ENCODE data around the gene LDHB.
A peak's percentile ranks its signal among the peaks of the same experiment; 100 is the strongest.
"Not testable (repeated sequence)": the region's sequence is repeated elsewhere in the genome, so short reads cannot be mapped to it uniquely, and the experiment has no call there.

LDHB gene

DNA sequence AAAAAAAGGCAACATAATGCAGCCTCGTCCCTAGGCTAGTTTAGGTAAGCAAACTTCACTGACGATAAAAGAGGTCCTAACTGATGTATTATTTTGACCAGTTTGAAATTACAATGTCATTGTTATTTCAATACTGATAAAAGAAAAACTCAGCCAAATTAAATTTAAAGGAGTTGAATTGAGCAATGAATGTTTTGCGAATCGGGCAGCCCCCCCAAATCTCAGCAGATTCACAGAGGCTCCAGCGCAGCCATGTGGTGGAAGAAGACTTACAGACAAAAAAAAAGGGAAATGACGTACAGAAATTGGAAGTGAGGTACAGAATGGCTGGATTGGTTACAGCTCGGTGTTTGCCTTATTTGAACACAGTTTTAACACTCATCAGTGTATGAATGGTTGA is 8.2 kb upstream of the LDHB start:
- DNase-seq (ENCODE audit: extremely low read depth, low read depth), result no peak

GRCh38 chr12:21662122-21662792 is 4.6 kb upstream of the LDHB start:
- DNase-seq (ENCODE audit: extremely low read depth, low read depth), result no peak
- no peak for TF ChIP-seq CTCF (IDR thresholded peaks at IDR 0.05; ENCODE audit: low read depth, low read length, missing control alignments)
- no peak overlapping the region for H3K4me3 ChIP-seq (replicated peaks; ENCODE audit: low read depth, low read length)

More for the DNA sequence above, 8.2 kb upstream of the LDHB start:
- no peak for TF ChIP-seq CTCF (IDR thresholded peaks at IDR 0.05; ENCODE audit: low read depth, low read length, missing control alignments)
- no peak overlapping the region for H3K4me3 ChIP-seq (replicated peaks; ENCODE audit: low read depth, low read length)

DNA sequence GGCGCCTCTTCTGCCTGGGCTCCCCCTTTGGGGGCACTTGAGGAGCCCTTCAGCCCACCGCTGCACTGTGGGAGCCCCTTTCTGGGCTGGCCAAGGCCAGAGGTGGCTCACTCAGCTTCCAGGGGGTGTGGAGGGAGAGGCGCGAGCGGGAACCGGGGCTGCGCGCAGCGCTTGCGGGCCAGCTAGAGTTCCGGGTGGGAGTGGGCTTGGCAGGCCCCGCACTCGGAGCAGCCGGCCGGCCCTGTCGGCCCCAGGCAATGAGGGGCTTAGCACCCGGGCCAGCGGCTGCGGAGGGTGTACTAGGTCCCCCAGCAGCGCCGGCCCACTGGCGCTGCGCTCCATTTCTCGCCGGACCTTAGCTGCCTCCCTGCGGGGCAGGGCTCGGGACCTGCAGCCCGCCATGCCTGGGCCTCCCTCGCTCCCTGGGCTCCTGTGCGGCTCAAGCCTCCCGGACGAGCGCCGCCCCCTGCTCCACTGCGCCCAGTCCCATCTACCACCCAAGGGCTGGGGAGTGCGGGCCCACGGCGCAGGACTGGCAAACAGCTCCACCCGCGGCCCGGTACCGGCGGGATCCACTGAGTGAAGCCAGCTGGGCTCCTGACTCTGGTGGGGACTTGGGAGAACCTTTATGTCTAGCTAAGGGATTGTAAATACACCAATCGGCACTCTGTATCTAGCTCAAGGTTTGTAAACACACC is 3.9 kb upstream of the LDHB start:
- not testable (repeated sequence) for H3K4me3 ChIP-seq (replicated peaks; ENCODE audit: low read depth, low read length); DNase-seq (ENCODE audit: extremely low read depth, low read depth)

DNA sequence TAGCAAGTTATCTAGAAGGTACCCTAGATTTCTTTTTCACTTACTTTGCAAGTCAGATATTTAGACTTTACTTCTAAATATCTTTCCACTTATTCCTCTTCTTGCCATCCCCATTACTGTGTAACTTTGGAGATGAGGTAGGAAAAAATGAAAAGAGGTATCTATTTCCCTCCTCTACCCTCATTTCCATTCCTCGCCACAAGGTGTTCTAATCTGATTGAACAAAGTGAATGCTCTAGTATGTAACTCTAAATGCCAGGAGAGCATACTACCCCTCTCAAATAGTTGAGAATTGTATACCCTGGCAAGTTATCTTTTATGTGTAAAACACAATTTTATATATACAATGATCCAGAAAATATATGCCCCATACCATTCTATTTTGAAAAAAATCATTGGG is 1.7 kb upstream of the LDHB start:
- DNase-seq (ENCODE audit: extremely low read depth, low read depth), result no peak
- no peak overlapping the region for H3K4me3 ChIP-seq (replicated peaks; ENCODE audit: low read depth, low read length)
- TF ChIP-seq CTCF (IDR thresholded peaks at IDR 0.05; ENCODE audit: low read depth, low read length, missing control alignments), result no peak

- no peak for TF ChIP-seq CTCF (IDR thresholded peaks at IDR 0.05; ENCODE audit: low read depth, low read length, missing control alignments)
- peak; percentile 5 for DNase-seq (ENCODE audit: extremely low read depth, low read depth)
Measured at GRCh38 chr12:21656905-21657325, 727 bp downstream of the LDHB start.

DNA sequence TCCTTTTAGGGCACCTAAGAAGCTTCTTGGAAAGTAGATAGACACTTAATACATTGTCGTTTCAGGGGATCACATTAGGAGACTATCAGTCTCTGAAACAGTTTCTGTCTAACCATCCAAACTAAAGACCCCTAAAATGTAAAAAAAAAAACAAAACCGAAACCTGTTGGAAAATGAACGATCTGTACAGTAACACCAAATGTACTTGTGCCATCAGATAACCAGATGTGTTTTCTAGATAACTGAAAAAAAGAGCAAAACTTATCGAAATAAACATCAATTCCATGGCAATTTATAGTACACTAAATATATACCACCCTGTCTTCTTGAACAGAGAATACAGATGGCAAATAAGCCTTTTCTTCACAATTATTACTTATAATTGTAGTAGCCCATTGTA is 2.1 kb downstream of the LDHB start:
- no peak for TF ChIP-seq CTCF (IDR thresholded peaks at IDR 0.05; ENCODE audit: low read depth, low read length, missing control alignments)
- no peak for DNase-seq (ENCODE audit: extremely low read depth, low read depth)
- H3K4me3 ChIP-seq (replicated peaks; ENCODE audit: low read depth, low read length), result peak overlapping the region; percentile 98

More at GRCh38 chr12:21656905-21657325, 727 bp downstream of the LDHB start:
- peak overlapping the region; percentile 98 for H3K4me3 ChIP-seq (replicated peaks; ENCODE audit: low read depth, low read length)

DNA sequence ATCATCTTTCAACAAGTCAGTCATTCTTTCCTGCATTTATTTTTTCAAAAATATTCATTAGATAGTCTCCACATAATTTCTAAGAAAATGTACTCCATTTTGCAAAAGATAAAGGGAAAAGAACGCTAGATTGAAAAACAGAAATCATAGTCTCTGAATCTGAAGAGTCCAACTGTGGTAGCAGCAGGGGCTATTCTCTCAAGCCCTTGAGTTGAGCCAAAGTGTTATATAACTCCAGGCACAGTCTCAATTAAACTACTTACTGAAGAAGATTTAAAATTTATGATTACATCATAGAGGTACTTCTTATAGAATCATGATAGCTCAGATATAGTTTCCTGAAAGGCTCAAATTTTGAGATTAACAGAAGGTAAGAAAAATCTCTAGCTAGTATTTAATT is 5.8 kb downstream of the LDHB start:
- H3K4me3 ChIP-seq (replicated peaks; ENCODE audit: low read depth, low read length), result no peak overlapping the region
- no peak for DNase-seq (ENCODE audit: extremely low read depth, low read depth)
- TF ChIP-seq CTCF (IDR thresholded peaks at IDR 0.05; ENCODE audit: low read depth, low read length, missing control alignments), result no peak
